GM04503 (cell line): ENCODE measurements around the gene PLPPR2.
"Not testable (repeated sequence)": the region's sequence is repeated elsewhere in the genome, so short reads cannot be mapped to it uniquely, and the experiment has no call there.

Experiments used
- DNase-seq: peaks from one replicate; pipeline ENCODE4 v3.0.0-alpha.2; 2012; ENCODE audit warnings: low read depth

PLPPR2 gene

GRCh38 chr19:11355160-11356073 is at the start of gene PLPPR2:
PLPPR2 (plus strand) TSS chr19:11355432; CDS start chr19:11357674, 2,242 bp downstream.
- peak; percentile 39 for DNase-seq

- no peak for DNase-seq
Measured at GRCh38 chr19:11306337-11306736, 48.9 kb upstream of the PLPPR2 start.

DNA sequence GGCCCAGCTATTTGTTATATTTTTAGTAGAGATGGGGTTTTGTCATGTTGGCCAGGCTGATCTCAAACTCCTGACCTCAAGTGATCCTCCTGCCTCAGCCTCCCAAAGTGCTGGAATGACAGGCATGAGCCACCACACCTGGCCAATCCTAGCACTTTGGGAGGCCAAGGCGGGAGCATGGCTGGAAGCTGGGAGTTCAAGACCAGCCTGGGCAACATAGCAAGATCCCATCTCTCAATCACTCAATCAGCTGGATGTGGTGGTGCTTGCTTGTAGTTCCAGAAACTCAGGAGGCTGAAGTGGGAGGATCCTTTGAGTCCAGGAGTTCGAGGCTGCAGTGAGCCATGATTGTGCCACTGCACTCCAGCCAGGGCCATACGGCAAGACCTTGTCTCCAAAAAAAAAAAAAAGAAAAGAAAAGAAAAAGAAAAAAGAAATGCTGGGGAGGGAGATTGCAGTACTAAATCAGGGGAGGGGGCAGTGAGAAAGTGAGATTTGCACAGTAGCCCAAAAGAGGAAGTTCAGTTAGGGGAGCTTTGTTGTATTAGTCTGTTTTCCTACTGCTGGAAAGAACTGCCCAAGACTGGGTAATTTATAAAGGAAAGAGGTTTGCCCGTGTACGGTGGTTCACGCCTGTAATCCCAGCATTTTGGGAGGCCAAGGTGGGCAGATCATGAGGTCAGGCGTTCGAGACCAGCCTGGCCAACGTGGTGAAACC is 34.8 kb upstream of the PLPPR2 start:
- not testable (repeated sequence) for DNase-seq

DNA sequence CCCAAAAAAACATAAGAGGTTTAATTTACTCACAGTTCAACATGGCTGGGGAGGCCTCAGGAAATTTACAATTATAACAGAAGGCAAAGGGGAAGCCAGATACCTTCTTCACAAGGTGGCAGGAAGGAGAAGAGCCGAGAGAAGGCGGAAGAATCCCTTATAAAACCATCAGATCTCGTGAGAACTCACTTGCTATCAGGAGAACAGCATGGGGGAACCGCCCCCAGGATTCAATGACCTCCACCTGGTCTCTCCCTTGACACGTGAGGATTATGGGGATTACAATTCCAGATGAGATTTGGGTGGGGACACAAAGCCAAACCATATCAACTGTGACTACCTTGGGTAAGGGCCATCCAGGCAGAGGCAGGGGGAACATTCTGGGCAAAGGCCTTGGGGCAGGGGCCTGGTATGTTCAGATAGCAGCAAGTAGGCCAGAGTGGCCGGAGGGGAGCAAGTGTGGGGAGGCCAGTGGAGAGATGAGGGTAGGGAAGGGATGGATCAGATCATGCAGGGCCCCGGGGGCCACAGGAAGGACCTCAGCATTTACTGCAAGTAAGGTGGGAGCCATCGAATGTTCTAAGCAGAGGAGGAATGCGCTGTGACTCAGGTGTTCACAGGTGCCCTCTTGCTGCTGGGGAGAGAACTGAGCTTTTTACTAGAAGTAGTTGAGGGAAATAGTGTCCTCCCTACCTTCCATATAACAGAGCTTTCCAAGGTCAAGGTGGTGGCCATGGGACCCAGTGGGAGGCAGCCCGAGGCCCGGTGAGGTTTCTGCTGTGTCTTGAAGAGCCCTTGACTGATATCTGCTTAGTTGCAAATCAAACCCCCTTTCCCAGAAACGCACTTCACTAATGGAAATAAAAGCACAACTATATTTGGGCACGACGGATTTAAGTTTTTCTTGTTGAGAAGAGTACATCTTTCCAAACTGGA is 33.8 kb upstream of the PLPPR2 start:
- no peak for DNase-seq

GRCh38 chr19:11322269-11323024 is 32.8 kb upstream of the PLPPR2 start:
- no peak for DNase-seq

GRCh38 chr19:11323601-11324078 is 31.6 kb upstream of the PLPPR2 start:
- no peak for DNase-seq

- peak; percentile 89 for DNase-seq
Measured at GRCh38 chr19:11324079-11324661, 31.1 kb upstream of the PLPPR2 start.

GRCh38 chr19:11324748-11325389 is 30.4 kb upstream of the PLPPR2 start:
- DNase-seq, result no peak

DNA sequence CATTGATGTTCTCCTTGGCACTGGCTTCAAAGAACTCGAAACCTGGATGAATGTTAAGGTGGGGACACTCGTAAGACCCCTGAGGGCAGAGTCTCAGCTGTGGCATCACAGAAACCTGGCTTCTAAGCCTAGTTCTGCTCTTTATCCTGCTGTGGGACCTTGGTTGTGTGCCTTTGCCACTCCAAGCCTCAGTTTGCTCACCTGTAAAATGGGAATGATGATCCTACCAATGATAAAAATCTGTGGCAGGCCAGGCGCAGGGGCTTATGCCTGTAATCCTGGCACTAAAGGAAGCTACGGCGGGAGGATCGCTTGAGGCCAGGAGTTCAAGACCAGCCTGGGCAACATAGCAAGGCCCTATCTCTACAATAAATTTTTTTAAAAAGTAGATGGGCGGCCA is 29.7 kb upstream of the PLPPR2 start:
- DNase-seq, result no peak

DNA sequence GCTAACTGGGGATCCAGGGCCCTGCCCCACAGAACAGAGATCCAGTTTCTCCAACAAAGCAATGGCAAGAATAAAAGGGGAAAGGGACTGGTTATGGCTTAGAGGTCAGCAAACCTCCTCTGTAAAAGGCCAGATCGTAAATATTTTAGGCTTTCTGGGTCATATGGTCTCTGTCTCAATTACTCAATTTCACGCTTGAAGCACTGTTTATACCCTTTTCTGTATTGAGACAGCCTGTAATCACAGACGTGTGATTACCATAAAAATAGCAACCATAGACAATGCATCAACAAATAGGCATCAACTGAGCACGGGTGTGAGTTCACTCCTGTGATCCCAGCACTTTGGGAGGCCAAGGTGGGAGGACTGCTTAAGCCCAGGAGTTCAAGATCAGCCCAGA is 25.1 kb upstream of the PLPPR2 start:
- no peak for DNase-seq

DNA sequence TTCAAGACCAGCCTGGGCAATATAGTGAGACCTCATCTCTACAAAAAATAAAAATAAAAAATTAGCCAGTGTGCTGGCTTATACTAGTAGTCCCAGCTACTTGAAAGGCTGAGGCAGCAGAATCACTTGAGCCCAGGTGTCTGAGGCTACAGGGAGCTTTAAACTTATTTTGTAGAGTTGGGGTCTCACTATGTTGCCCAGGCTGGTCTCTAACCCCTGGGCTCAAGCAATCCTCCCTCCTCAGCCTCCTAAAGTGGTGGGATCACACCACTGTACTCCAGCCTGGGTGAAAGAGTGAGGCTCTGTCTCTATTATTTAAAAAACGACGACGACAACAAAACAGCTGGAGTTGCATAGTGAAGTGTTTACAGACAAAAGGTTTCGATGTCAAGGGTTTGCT is 23.7 kb upstream of the PLPPR2 start:
- DNase-seq, result no peak

- no peak for DNase-seq
Measured at GRCh38 chr19:11332822-11333221, 22.4 kb upstream of the PLPPR2 start.

GRCh38 chr19:11333838-11334237 is 21.4 kb upstream of the PLPPR2 start:
- DNase-seq, result not testable (repeated sequence)

DNA sequence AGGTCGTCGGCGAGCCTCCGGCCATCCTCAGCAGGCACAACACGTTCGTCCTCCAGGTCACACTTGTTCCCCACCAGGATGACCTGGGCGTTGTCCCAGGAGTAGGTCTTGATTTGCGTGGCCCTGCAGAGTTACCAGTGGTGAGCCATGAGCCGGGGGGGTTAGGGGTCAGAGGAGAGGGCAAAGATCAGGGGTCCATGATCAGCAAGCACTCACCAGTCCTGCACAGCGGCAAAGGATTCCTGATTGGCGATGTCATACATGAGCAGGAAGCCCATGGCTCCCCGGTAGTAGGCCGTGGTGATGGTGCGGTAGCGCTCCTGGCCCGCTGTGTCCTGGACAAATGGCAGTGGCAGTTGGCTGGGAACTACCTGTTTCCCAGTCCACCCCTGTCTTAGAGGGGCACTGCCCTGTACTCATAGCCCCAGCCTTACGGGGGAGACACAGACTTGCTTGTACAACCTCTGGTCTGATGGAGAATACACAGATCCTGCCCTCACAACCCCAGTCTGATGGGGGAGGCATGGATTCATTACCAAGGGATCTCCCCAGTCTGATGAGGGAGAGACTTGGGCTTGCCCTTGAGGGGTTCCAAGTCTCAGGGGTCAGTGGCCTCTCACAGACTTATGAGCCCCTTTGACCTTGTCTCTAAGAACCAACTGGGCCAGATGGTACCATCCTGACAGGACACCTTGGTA is 19.6 kb upstream of the PLPPR2 start:
- no peak for DNase-seq

GRCh38 chr19:11337080-11337479 is 18.2 kb upstream of the PLPPR2 start:
- no peak for DNase-seq

DNA sequence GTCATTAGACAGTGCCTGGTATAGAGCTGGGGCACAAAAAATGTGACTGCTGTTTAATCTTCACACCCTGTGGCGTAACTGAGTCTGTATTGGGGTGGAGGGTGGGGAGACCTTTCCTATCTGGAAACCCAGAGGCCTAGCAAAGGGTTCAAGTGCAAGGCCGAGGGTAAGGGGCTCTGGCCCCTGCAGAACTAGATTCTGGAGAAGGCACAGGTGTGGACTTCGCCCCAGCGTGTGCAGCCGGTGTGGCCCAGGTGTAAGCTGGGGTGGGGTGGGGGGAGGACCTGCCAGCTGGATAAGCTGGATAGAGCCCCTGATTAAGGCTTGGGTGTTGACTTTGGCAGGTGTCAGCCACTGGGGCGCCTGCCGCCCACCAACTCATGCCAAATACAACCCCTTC is 17.1 kb upstream of the PLPPR2 start:
- DNase-seq, result no peak

- no peak for DNase-seq
Measured at GRCh38 chr19:11338569-11339253, 16.5 kb upstream of the PLPPR2 start.

GRCh38 chr19:11339254-11340098 is 15.8 kb upstream of the PLPPR2 start, which contains the start of gene RAB3D:
RAB3D (minus strand) TSS chr19:11339657; CDS start chr19:11337399, 2,258 bp downstream.
- DNase-seq, result peak; percentile 31
